Caco-2 (cell line): ENCODE results near the gene OR2A5. TPM values are rescaled to one million over a fixed set of nuclear protein-coding genes. Genes with fewer than 3 reads are reported as not detected.

Experiments
- BruUV-seq: library from RNA; stranded (reverse); fragments of 400-500 nt; replicated peaks from 2 replicates; lab custom pipeline; 2021; lab: Mats Ljungman, UMichigan
- CTCF ChIA-PET: fragments of 300-600 bp; sonication (Branson Sonifier 250); formaldehyde crosslinking; loops from one replicate; lab custom pipeline; 2022; ENCODE audit warnings: antibody characterized with exemption; lab: Charles Lee
- POLR2A ChIA-PET: fragments of 300-600 bp; sonication (Branson Sonifier 250); formaldehyde crosslinking; loops from one replicate; lab custom pipeline; 2022; ENCODE audit warnings: antibody characterized with exemption; lab: Charles Lee
- DNase-seq, 2 experiments: peaks; one replicate each; pipeline versions ENCODE4 v3.0.0 to v3.0.0-alpha.2; 2020 to 2022
- H3K27me3 ChIP-seq: replicated peaks from 2 replicates; pipeline ENCODE4 v1.6.0; 2011; ENCODE audit warnings: low read length; ENCODE audit not compliant: control insufficient read depth, insufficient read depth
- H3K36me3 ChIP-seq: 2 replicates; pipeline ENCODE4 v1.5.1; 2011; ENCODE audit warnings: low read length; ENCODE audit not compliant: control insufficient read depth, insufficient read depth
- H3K4me1 ChIP-seq: fragments of 250-450 bp; sonication (Bioruptor Pico); 2 replicates; pipeline ENCODE4 v1.5.1; 2020; ENCODE audit warnings: mild to moderate bottlenecking
- H3K4me3 ChIP-seq: 2 replicates; pipeline ENCODE4 v1.5.1; 2011; ENCODE audit warnings: low read depth, mild to moderate bottlenecking, control low read depth, low read length
- H3K9me3 ChIP-seq: fragments of 250-450 bp; sonication (Bioruptor Pico); 2 replicates; pipeline ENCODE4 v1.5.1; 2020; ENCODE audit warnings: mild to moderate bottlenecking, moderate library complexity
- H3K27ac Mint-ChIP-seq: one replicate; pipeline ENCODE4 v1.8.0; 2022; ENCODE audit warnings: mixed read lengths; ENCODE audit not compliant: unreplicated experiment
- H3K27me3 Mint-ChIP-seq: one replicate; pipeline ENCODE4 v1.8.0; 2022; ENCODE audit warnings: mixed read lengths; ENCODE audit not compliant: insufficient read depth, unreplicated experiment
- H3K36me3 Mint-ChIP-seq: one replicate; pipeline ENCODE4 v1.8.0; 2022; ENCODE audit warnings: mild to moderate bottlenecking, mixed read lengths; ENCODE audit not compliant: insufficient read depth, unreplicated experiment
- H3K4me1 Mint-ChIP-seq: one replicate; pipeline ENCODE4 v1.8.0; 2022; ENCODE audit warnings: low read depth, mixed read lengths; ENCODE audit not compliant: unreplicated experiment
- H3K4me3 Mint-ChIP-seq: one replicate; pipeline ENCODE4 v1.8.0; 2022; ENCODE audit warnings: mild to moderate bottlenecking, moderate library complexity, mixed read lengths; ENCODE audit not compliant: unreplicated experiment
- H3K9me3 Mint-ChIP-seq: one replicate; pipeline ENCODE4 v1.8.0; 2022; ENCODE audit warnings: mixed read lengths; ENCODE audit not compliant: unreplicated experiment
- CTCF ChIP-seq, 2 experiments: fragments of 200-600 bp in 1 of 2; IDR thresholded peaks; 1 replicate in 1 of 2; 2 replicates in 1 of 2; pipeline versions ENCODE4 v1.5.1 to v1.8.0; 2011 to 2022; ENCODE audit warnings: antibody characterized with exemption in 1 of 2, control low read depth in 1 of 2, inconsistent platforms in 1 of 2, low read depth in 1 of 2, low read length in 1 of 2, mild to moderate bottlenecking in 1 of 2, moderate library complexity in 1 of 2; ENCODE audit not compliant: insufficient read depth in 1 of 2, severe bottlenecking in 1 of 2, unreplicated experiment in 1 of 2
- intact Hi-C: fragments of 100-400 bp; cut with micrococcal nuclease; formaldehyde crosslinking; loops from one replicate; pipeline ENCODE4 v1.10.0; 2022; ENCODE audit not compliant: unreplicated experiment
- total RNA-seq: library from RNA; stranded (reverse); gene quantifications from 2 replicates; pipeline ENCODE4 v1.2.3, GENCODE V29; 2022

OR2A5 gene
- total RNA-seq, 1 experiment from 2014 or later, result not detected

GRCh38 chr7:144026203-144026883 is 22.4 kb upstream of the OR2A5 start:
- no peaks in the 10 kb centered on the region for H3K36me3 ChIP-seq
- H3K27me3 ChIP-seq, result no peaks in the 10 kb centered on the region
- H3K27me3 Mint-ChIP-seq, result no peaks in the 10 kb centered on the region
- no peaks in the 10 kb centered on the region for H3K36me3 Mint-ChIP-seq
- H3K4me1 ChIP-seq, result peaks cover 32% of the 10 kb centered on the region
- DNase-seq, result no peak
- peaks cover 1% of the 10 kb centered on the region for H3K9me3 Mint-ChIP-seq
- no peak for TF ChIP-seq CTCF (IDR thresholded peaks at IDR 0.05; ENCODE audit: insufficient read depth in 1 of 2, low read depth in 1 of 2, low read length in 1 of 2, severe bottlenecking in 1 of 2, unreplicated experiment in 1 of 2)
- no TSS peak for BruUV-seq
- H3K4me3 Mint-ChIP-seq, result no peak overlapping the region
- intact Hi-C loops, result loop anchor here (2.0 to 5.0 kb wide), 2 partner anchors 62 to 289 kb away; no protein-coding TSS in a partner anchor
- peaks cover 26% of the 10 kb centered on the region for H3K4me1 Mint-ChIP-seq
- no peak overlapping the region for H3K4me3 ChIP-seq
- H3K27ac Mint-ChIP-seq, result no peak overlapping the region
- no peaks in the 10 kb centered on the region for H3K9me3 ChIP-seq
- POLR2A ChIA-PET, result no interaction called here
- CTCF ChIA-PET, result interaction anchor here (0.9 kb wide), 1 partner anchor 125 kb away, joined by 4 read pairs; the partner anchor contains the start of gene TCAF1

- DNase-seq, result no peak
- H3K4me1 ChIP-seq, result peaks cover 36% of the 10 kb centered on the region
- no peaks in the 10 kb centered on the region for H3K27me3 ChIP-seq
- Mint-ChIP-seq H3K4me3 (no peak overlapping the region), H3K36me3 (no peaks in the 10 kb centered on the region), H3K27ac (no peak overlapping the region), H3K4me1 (peaks cover 27% of the 10 kb centered on the region), H3K27me3 (no peaks in the 10 kb centered on the region), H3K9me3 (no peaks in the 10 kb centered on the region)
- H3K9me3 ChIP-seq, result no peaks in the 10 kb centered on the region
- ChIA-PET POLR2A (no interaction called here), CTCF (interaction anchor here (0.9 to 1.3 kb wide), 3 partner anchors 101 to 125 kb away, joined by 3 to 6 read pairs (median 4); partner anchors contain the start of gene TCAF1)
- H3K4me3 ChIP-seq, result no peak overlapping the region
- no TSS peak for BruUV-seq
- TF ChIP-seq CTCF (IDR thresholded peaks at IDR 0.05; ENCODE audit: insufficient read depth in 1 of 2, low read depth in 1 of 2, low read length in 1 of 2, severe bottlenecking in 1 of 2, unreplicated experiment in 1 of 2), result peak; percentile 40 to 59
- intact Hi-C loops, result loop anchor here (1.0 to 5.0 kb wide), 4 partner anchors 62 to 290 kb away; no protein-coding TSS in a partner anchor
- H3K36me3 ChIP-seq, result no peaks in the 10 kb centered on the region
These were observed 21.7 kb upstream of the OR2A5 start for GRCh38 chr7:144027070-144027469.

- Histone ChIP-seq H3K4me1 (peaks cover 36% of the 10 kb centered on the region), H3K27me3 (no peaks in the 10 kb centered on the region), H3K4me3 (no peak overlapping the region), H3K9me3 (no peaks in the 10 kb centered on the region), H3K36me3 (no peaks in the 10 kb centered on the region)
- no TSS peak for BruUV-seq
- intact Hi-C loops, result loop anchor here (1.0 to 5.0 kb wide), 4 partner anchors 63 to 291 kb away; no protein-coding TSS in a partner anchor
- Mint-ChIP-seq H3K9me3 (no peaks in the 10 kb centered on the region), H3K4me1 (peaks cover 25% of the 10 kb centered on the region), H3K36me3 (no peaks in the 10 kb centered on the region), H3K27me3 (no peaks in the 10 kb centered on the region), H3K4me3 (no peak overlapping the region), H3K27ac (no peak overlapping the region)
- POLR2A ChIA-PET, result no interaction called here
- TF ChIP-seq CTCF (IDR thresholded peaks at IDR 0.05; ENCODE audit: insufficient read depth in 1 of 2, low read depth in 1 of 2, low read length in 1 of 2, severe bottlenecking in 1 of 2, unreplicated experiment in 1 of 2), result no peak
- no peak for DNase-seq
- CTCF ChIA-PET, result interaction anchor here (1.2 to 1.3 kb wide), 2 partner anchors 100 to 126 kb away, joined by 3 to 6 read pairs; partner anchors contain the start of gene TCAF1
These were observed 20.8 kb upstream of the OR2A5 start for GRCh38 chr7:144027974-144028373.
